Activated CD8-positive, alpha-beta memory T cell treated with anti-CD3 and anti-CD28 coated beads, Interleukin-2, amount 50 U/mL, for 1 hour (primary cell): ENCODE results near the gene FAM162B.
"Not testable (repeated sequence)": the region's sequence is repeated elsewhere in the genome, so short reads cannot be mapped to it uniquely, and the experiment has no call there.

Experiments used
- DNase-seq: peaks from one replicate; pipeline ENCODE4 v3.0.0-alpha.2; 2020; ENCODE audit errors: extremely low read depth

The FAM162B gene

DNA sequence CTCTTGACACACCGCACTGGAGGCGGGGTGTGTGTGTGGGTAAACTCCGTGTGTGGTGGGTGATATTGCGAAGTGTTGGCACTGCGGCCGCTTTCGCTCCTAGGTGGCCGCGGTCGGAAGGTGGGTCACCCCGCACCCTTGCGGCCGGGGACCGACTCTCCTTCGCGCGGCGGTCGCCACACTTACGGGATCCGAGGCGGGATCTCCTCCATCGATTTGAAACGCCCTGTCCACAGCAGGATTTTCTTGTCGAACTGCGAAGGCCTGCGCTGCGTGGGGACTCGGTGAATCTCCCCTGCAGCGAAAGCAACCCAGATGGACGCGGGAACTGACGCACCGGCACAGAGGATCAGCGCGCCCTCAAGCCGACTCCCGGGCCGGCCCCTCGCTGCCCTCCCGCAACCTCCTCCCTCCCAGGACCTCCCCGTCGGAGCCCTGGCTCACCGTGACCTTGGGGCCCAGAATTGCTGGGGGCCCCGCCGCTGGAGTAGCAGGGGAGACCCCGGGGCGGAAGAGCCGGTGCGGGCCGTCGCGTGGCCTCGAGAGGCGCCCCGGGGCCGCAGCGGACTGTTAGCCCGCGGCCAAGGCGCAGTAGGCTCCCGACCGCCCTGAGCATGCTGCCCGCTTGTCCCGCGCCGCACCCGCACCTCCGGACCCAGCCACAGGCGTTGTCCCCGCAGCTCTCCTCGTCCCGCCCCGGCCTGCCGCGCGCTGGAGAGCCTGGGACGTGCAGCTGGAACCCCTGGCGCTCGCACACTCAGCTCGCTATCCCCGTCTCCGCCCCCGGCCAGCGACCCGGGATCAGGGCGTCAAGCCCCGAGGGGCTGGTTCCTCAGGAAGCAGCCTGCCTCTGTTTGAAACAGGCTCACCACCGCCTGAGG, at the start of gene FAM162B:
Gene FAM162B (minus strand): TSS at position 759 of the 881 bp plus-strand sequence. CDS start 143 bp downstream, at position 616.
- DNase-seq = no peak

- no peak for DNase-seq
These were observed 46.6 kb upstream of the FAM162B start for GRCh38 chr6:116812051-116812650.

- no peak for DNase-seq
These were observed 36.5 kb upstream of the FAM162B start for GRCh38 chr6:116801971-116802370.

GRCh38 chr6:116799945-116800344, 34.4 kb upstream of the FAM162B start:
- no peak for DNase-seq

DNA sequence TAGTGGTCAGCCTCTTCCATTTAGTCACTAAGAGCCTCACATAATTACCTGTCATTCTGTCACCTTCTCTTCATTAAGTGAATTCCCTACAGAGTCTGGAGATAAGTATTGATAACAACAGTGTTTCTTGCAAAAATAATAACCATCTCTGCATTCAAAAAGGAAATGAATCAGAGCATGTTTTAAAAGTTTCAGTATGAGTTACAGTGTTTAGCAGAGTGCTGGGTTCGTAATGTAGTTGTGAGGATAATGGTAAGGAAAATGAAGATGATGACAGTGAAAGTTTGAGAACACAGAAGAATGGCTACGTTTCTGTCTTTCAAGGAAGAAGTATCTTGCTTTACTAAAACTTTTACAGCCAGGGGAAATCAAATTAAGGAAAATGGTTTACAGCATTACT, 32.1 kb upstream of the FAM162B start:
- no peak for DNase-seq

GRCh38 chr6:116793224-116793623, 27.7 kb upstream of the FAM162B start:
- DNase-seq = no peak

DNA sequence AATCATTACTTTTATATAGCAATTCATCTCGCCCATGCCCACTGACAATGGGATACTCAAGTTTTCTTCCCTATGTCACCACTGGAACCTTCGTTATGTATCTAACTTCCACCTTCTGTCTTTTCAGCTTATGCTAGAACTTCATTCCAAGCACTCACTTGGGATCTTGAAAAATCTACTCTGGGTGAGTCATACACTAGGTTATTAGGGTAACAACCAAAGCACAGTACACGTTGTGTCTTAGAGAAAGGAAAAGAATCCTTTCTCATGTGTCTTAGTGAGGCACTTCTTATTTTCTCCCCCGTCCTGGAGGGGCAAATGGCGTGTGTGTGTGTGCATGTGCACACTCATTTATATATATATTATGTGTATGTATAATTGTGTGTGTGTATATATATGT, 18.3 kb upstream of the FAM162B start:
- no peak for DNase-seq

GRCh38 chr6:116779573-116780164, 14.2 kb upstream of the FAM162B start:
- no peak for DNase-seq

DNA sequence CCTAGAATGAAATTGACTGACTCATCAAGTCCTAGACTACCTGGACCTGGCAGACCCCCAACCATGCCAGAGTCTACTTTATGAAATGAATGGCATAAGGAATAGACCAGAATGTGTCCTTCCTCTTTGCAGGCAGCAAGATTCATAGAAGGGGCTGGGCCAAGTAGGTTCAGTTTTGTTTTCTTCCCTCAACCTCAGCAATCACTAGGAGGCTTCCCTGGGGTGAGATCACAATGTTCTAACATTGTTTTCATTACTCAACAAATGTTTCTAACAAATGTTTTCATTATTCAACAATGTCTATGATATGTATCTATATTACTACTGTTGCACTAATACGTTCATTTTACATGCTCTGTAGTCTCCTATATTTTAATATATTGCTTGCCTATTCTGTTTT, 8.4 kb upstream of the FAM162B start:
- no peak for DNase-seq

DNA sequence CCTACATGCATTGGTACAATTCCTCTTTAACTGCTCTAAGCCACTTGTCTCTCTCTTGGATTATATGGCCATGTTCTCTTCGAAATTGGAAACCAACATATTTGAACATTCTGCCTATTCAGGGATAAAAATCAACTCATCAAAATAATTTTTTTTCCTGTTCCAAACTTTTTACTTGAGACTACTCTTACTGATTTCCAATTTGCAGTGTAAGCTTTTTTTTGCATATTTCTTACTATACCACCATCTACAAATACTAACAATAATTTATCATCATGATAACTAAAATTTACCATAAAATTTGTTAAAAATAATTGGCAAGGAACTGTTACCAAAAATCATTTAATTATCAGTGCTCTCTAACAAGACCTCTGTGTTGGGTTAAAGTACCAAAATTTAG, 6.9 kb upstream of the FAM162B start:
- no peak for DNase-seq

GRCh38 chr6:116767715-116768114, 2.2 kb upstream of the FAM162B start:
- DNase-seq = no peak

GRCh38 chr6:116766506-116767176, 1.1 kb upstream of the FAM162B start:
- no peak for DNase-seq

- DNase-seq = no peak
These were observed 924 bp downstream of the FAM162B start for GRCh38 chr6:116764629-116764960.

- no peak for DNase-seq
These were observed 1.5 kb downstream of the FAM162B start for GRCh38 chr6:116763906-116764628.

DNA sequence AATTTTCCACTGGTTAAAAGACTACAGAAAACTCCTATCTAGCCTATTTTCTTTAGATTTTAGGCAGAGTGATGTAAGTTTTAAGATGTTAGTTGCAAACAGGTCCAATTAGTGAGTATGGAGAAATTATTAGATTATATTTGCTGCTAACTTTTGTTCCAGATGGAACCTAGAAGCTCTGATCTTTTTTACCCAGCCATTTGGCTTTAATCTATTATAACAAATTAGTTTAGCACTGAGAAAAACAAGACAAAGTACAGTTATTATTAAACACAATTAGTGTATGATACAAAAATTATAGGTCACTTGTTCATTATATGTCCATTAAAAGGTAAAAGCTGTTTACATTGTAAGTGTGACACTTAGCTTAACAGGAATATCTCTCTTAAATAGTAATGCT, 2.5 kb downstream of the FAM162B start:
- DNase-seq = no peak

DNA sequence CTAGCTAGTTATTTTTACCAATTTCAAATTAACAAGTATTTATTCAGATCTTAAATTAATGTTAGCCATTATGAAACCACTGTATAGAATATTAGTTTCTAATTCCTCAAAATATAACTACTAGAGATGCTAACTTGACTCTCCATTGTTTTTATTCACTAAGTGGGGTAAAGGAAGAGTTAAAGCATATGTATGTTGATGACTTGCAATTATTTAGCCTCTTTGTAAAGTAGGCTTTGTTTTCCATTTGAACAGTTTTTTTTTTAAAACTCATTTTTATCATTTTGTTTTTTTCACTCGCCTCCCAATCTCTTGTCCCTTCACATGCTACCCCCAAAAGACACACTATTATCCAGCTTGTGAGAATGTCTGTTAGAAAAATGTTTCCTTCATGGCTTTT, 3.3 kb downstream of the FAM162B start:
- DNase-seq = no peak

GRCh38 chr6:116761779-116762178, 3.7 kb downstream of the FAM162B start:
- no peak for DNase-seq

DNA sequence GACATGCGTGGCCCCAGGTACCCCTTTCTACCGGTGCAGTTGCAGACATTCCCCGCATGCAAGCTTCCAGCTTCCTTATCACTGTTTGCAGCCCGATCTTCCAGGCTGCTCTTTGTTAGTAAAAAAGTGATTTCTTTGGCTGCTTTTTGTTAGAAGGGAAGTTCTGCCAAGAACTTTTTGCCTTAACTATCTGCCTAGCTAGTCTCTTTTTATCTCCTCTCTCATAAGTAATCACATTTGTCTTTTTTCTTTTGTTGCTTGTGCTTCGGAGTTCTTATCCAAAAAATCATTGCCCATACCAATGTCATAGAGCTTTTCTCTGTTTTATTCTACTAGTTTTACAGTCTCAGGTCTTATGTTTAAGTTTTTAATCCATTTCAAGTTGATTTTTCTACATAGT, 20.3 kb downstream of the FAM162B start:
- no peak for DNase-seq

GRCh38 chr6:116741571-116741970, 23.9 kb downstream of the FAM162B start:
- DNase-seq = no peak

GRCh38 chr6:116740486-116740885, 25.0 kb downstream of the FAM162B start:
- not testable (repeated sequence) for DNase-seq

DNA sequence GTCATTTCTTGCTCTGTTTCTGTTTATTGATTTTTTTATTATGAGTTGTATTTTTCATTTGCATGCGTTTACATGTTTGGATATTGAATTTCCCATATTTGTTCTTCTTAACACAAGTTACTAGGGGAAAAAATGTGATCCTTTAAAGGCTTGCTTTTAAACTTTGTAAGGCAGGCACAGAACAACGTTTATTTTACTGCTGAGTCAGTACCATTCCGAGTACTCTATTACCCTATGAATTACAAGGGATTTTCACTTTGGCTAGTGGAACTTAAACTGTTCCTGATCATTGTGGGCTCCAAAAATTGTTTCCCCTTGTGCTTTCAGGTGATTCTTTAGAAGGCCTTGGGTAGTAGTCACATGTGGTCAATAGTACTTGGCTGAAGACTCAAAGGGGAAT, 28.5 kb downstream of the FAM162B start:
- DNase-seq = no peak

DNA sequence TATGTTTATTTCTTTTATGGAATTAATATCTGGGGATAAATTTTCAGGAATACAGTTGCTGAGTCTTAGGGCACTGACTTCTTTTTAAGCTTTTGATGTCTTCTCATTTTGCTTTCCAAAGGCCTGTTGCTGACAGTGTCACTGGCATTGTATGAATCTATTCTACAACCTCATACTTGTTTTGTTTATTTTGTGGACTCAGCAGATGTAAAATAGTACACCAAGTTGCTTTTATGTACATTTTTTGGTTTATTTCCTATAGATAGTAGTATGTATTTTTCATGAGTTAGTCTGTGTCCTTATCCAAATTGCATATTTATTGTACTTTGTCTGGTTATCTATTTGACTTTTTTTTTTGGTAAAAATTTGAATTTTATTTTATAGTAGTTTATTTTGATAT, 35.0 kb downstream of the FAM162B start:
- no peak for DNase-seq
